NCI-H2081 (cell line): ENCODE measurements around the gene PBX1.
"Not testable (repeated sequence)": the region's sequence is repeated elsewhere in the genome, so short reads cannot be mapped to it uniquely, and the experiment has no call there.

ENCODE experiments used
- DNase-seq, 2 experiments: peaks; one replicate each; lab custom pipeline; 2025; lab: John Stamatoyannopoulos, UW

The PBX1 gene

GRCh38 chr1:164590592-164590991 lies 31.6 kb downstream of the PBX1 start:
- DNase-seq, result no peak

- no peak for DNase-seq
These were observed 32.9 kb downstream of the PBX1 start for GRCh38 chr1:164591858-164592257.

- no peak for DNase-seq
These were observed 33.6 kb downstream of the PBX1 start for GRCh38 chr1:164592634-164593033.

- DNase-seq, result no peak
These were observed 36.2 kb downstream of the PBX1 start for GRCh38 chr1:164595212-164595611.

- DNase-seq, result no peak
These were observed 37.2 kb downstream of the PBX1 start for GRCh38 chr1:164596172-164596571.

- DNase-seq, result no peak
These were observed 39.7 kb downstream of the PBX1 start for GRCh38 chr1:164598719-164599118.

- no peak for DNase-seq
These were observed 40.3 kb downstream of the PBX1 start for GRCh38 chr1:164599272-164599671.

GRCh38 chr1:164601399-164602100 lies 42.6 kb downstream of the PBX1 start:
- DNase-seq, result no peak

- peak; percentile 36 to 56 for DNase-seq
These were observed 43.1 kb downstream of the PBX1 start for GRCh38 chr1:164602101-164602422.

GRCh38 chr1:164602480-164603093 lies 43.6 kb downstream of the PBX1 start:
- peak in 1 of 2 experiments; percentile 31 for DNase-seq

- DNase-seq, result not testable (repeated sequence)
These were observed 44.8 kb downstream of the PBX1 start for GRCh38 chr1:164603805-164604204.

GRCh38 chr1:164604541-164604940 lies 45.6 kb downstream of the PBX1 start:
- no peak for DNase-seq

GRCh38 chr1:164605254-164606091 lies 46.5 kb downstream of the PBX1 start:
- peak in 1 of 2 experiments; percentile 60 for DNase-seq

GRCh38 chr1:164607351-164607750 lies 48.4 kb downstream of the PBX1 start:
- no peak for DNase-seq

GRCh38 chr1:164608651-164609057 lies 49.7 kb downstream of the PBX1 start:
- no peak for DNase-seq

GRCh38 chr1:164609089-164609488 lies 50.1 kb downstream of the PBX1 start:
- DNase-seq, result no peak

GRCh38 chr1:164610538-164611222 lies 51.7 kb downstream of the PBX1 start:
- DNase-seq, result no peak

GRCh38 chr1:164611754-164612642 lies 53.0 kb downstream of the PBX1 start:
- DNase-seq, result peak; percentile 79 to 83

- no peak for DNase-seq
These were observed 54.2 kb downstream of the PBX1 start for GRCh38 chr1:164613176-164613575.

- DNase-seq, result peak in 1 of 2 experiments; percentile 8
These were observed 55.3 kb downstream of the PBX1 start for GRCh38 chr1:164614316-164614715.
